Testis (tissue), 3 donors: Measurements from ENCODE around the gene PVALEF. TPM values are rescaled to one million over a fixed set of nuclear protein-coding genes. Genes with fewer than 3 reads are reported as not detected.

Source experiments
- DNase-seq: peaks from one replicate; pipeline ENCODE4 v3.0.0-alpha.2; 2019
- H3K27ac ChIP-seq, 2 donors: fragments of 200-600 bp; sonication (generic); one replicate each; pipeline ENCODE4 v1.5.1; 2019
- H3K27me3 ChIP-seq: fragments of 200-600 bp; sonication (generic); one replicate; pipeline ENCODE4 v1.5.1; 2019
- H3K36me3 ChIP-seq: fragments of 200-600 bp; sonication (generic); one replicate; pipeline ENCODE4 v1.5.1; 2017; ENCODE audit warnings: low read depth; ENCODE audit errors: missing control alignments
- H3K4me1 ChIP-seq: fragments of 200-600 bp; sonication (generic); one replicate; pipeline ENCODE4 v1.5.1; 2019
- H3K4me3 ChIP-seq, 2 donors: fragments of 200-600 bp; sonication (generic); one replicate each; pipeline ENCODE4 v1.5.1; 2017 to 2019
- H3K9me3 ChIP-seq: fragments of 200-600 bp; sonication (generic); one replicate; pipeline ENCODE4 v1.5.1; 2017
- CTCF ChIP-seq, 3 experiments: fragments of 450-650 bp in 2 of 3; fragments of 200-600 bp in 1 of 3; sonication (generic) in 1 of 3; IDR thresholded peaks; one replicate each; pipeline ENCODE4 v1.5.1; 2016 to 2019; ENCODE audit warnings: antibody characterized with exemption in 3 of 3, mild to moderate bottlenecking in 2 of 3, moderate library complexity in 1 of 3
- POLR2A ChIP-seq: fragments of 450-650 bp; IDR thresholded peaks from one replicate; pipeline ENCODE4 v1.6.1; 2017; ENCODE audit warnings: antibody characterized with exemption, mild to moderate bottlenecking, moderate library complexity
- WGBS, 2 donors: methylation state at CpG; one replicate each; pipeline ENCODE4 v1.1.5; 2018; 5-methylcytosine and 5-hydroxymethylcytosine counted together
- intact Hi-C: fragments of 100-400 bp; cut with DNase I; formaldehyde crosslinking; loops from one replicate; pipeline ENCODE4 v1.15.1; 2023; ENCODE audit warnings: low total_unique reads
- polyA plus RNA-seq: library from polyadenylated mRNA; stranded (reverse); fragments of 350-450 nt; fragmentation: Illumina TruSeq; extraction: RNeasy Lipid Tissue Mini Kit (QIAGEN cat#74804); gene quantifications from one replicate; pipeline ENCODE4 v1.2.3, GENCODE V29; 2014; ENCODE audit warnings: low read depth, low replicate concordance; ENCODE audit not compliant: insufficient read depth
- total RNA-seq, 2 donors: library from RNA; depleted of rRNA; stranded (reverse); fragments of >200 nt; gene quantifications; one replicate each; pipeline ENCODE4 v1.2.3, GENCODE V29; 2016

PVALEF gene
- total and polyA plus RNA-seq, 3 donors from 2014 or later = not detected

- Histone ChIP-seq H3K4me3 (no peak overlapping the region), H3K27me3 (no peaks in the 10 kb centered on the region), H3K9me3 (no peaks in the 10 kb centered on the region), H3K4me1 (peaks cover 18% of the 10 kb centered on the region), H3K27ac (no peak overlapping the region), H3K36me3 (no peaks in the 10 kb centered on the region)
- TF ChIP-seq POLR2A (no peak), CTCF (IDR thresholded peaks at IDR 0.05) (no peak)
- intact Hi-C loops = no loop called here
- WGBS, 2 donors = 56 to 69% methylated on average over 12 to 15 of the region's 19 CpGs
- no peak for DNase-seq
Measured at GRCh38 chr17:81164371-81165245, 699 bp upstream of the PVALEF start.

DNA sequence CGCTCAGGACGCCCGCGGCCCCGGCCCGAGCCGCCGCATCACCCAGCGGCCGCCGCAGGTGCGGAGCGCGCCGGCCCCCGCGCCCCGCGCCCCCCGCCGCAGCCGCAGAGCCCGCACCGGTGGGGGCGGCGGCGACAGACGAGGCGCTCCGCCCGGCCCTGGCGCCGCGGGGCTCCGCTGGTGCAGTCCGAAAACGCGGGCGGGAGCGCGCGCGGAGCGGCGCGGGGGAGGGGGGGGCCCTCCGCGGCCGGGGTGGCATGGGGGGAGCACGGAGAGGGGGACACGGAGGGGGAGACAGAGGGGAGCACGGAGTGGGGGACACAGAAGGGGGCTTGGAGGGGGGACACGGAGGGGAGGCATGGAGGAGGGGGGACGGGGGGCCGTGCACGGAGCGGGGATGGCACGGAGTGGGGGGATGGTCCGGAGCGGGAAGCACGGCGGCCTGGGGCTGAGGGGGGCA lies 756 bp downstream of the PVALEF start, which contains the start of gene AATK:
Gene AATK (minus strand): TSS at position 189 of the 460 bp plus-strand sequence. CDS start 229 bp downstream, outside the sequence.
- Histone ChIP-seq H3K4me1 (peaks cover 7% of the 10 kb centered on the region), H3K36me3 (no peaks in the 10 kb centered on the region), H3K27ac (peak within 1 kb of the TSS; percentile 15 to 39), H3K4me3 (peak within 1 kb of the TSS; percentile 36 to 61), H3K9me3 (no peaks in the 10 kb centered on the region), H3K27me3 (no peaks in the 10 kb centered on the region)
- no peak for DNase-seq
- TF ChIP-seq CTCF (IDR thresholded peaks at IDR 0.05) (no peak), POLR2A (no peak)
- intact Hi-C loops = no loop called here
- 0 to 1% methylated on average over 16 to 21 of the region's 62 CpGs for WGBS, 2 donors

DNA sequence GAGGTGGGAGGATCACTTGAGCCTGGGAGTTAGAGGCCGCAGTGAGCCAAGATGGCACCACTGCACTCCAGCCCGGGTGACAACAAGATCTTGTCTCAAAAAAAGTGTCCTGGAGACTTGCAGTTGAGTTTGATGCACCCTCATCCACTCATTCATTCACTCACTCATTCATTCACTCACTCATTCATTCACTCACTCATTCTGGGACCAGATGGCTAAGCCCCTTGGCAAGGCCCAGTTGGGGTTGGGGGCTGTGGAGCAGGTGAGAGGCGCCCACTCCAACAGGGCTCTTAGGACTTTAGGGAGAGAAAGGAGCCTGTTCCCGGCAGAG lies 1.9 kb downstream of the PVALEF start:
- Histone ChIP-seq H3K9me3 (no peaks in the 10 kb centered on the region), H3K4me3 (no peak overlapping the region), H3K36me3 (no peaks in the 10 kb centered on the region), H3K27me3 (no peaks in the 10 kb centered on the region), H3K4me1 (peaks cover 7% of the 10 kb centered on the region), H3K27ac (no peak overlapping the region)
- DNase-seq = no peak
- no peak for TF ChIP-seq POLR2A
- intact Hi-C loops = no loop called here
- 96 to 98% methylated on average over 4 of the region's 4 CpGs for WGBS, 2 donors

DNA sequence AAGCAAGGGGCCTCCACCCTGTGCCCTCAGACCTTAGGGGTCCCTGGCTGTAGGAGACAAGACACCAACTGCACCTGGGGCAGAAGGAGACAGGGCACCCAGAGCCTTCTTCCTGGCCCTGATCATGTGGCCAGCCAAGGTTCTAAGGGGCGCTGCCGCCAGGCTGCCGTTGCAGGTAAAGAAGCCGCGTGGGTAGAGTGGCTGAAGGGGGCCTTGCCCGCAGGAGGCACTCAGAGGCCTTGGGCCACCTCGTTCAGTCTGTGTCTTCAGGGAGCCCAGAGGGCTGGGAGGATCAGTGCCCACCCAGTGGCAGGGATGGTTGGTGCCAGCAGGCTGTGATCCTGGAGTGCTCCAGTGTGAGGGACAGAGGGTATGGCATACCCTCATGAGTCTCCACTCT lies 2.3 kb downstream of the PVALEF start:
- H3K4me1 ChIP-seq = peaks cover 7% of the 10 kb centered on the region
- DNase-seq = no peak
- H3K9me3 ChIP-seq = no peaks in the 10 kb centered on the region
- no peaks in the 10 kb centered on the region for H3K27me3 ChIP-seq
- no peak overlapping the region for H3K27ac ChIP-seq
- no peak overlapping the region for H3K4me3 ChIP-seq
- TF ChIP-seq POLR2A = no peak
- 88 to 96% methylated on average over 7 of the region's 7 CpGs for WGBS, 2 donors
- intact Hi-C loops = no loop called here
- H3K36me3 ChIP-seq = no peaks in the 10 kb centered on the region

DNA sequence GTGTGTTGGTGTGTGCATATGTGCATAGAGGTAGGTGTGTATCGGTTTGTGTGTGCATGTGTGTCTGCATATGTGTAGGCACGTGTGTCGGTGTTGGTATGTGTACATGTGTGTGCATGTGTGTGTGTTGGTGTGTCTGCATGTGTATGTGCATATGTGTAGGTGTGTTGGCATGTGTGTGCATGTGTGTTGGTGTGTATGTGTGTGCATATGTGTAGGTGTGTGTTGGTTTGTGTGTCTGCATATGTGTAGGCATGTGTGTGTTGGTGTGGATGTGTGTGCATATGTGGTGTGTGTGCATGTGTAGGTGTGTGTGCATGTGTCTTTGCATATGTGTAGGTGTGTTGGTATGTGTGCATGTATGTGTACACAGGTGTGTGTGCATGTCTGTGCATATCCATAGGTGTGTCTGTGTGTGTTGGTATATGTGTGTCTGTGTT lies 4.6 kb downstream of the PVALEF start:
- 80 to 92% methylated on average over 3 of the region's 3 CpGs for WGBS, 2 donors
- no peak overlapping the region for H3K4me3 ChIP-seq

More for the DNA sequence above, 4.6 kb downstream of the PVALEF start:
- TF ChIP-seq CTCF (IDR thresholded peaks at IDR 0.05) (no peak), POLR2A (no peak)
- DNase-seq = no peak
- H3K27ac ChIP-seq = no peak overlapping the region
- H3K9me3 ChIP-seq = no peaks in the 10 kb centered on the region
- H3K27me3 ChIP-seq = no peaks in the 10 kb centered on the region
- peaks cover 7% of the 10 kb centered on the region for H3K4me1 ChIP-seq
- H3K36me3 ChIP-seq = no peaks in the 10 kb centered on the region
- intact Hi-C loops = no loop called here
